Glutamatergic neuron (in vitro differentiated cells): Measurements from ENCODE around the gene VPS16. TPM values are rescaled to one million over a fixed set of nuclear protein-coding genes. Genes with fewer than 3 reads are reported as not detected.

Experiments
- DNase-seq: peaks from one replicate; pipeline ENCODE4 v3.0.0; 2022
- H3K27ac Mint-ChIP-seq: one replicate; pipeline ENCODE4 v1.8.0; 2020; ENCODE audit warnings: mild to moderate bottlenecking, mixed read lengths, inconsistent platforms; ENCODE audit not compliant: unreplicated experiment
- H3K27me3 Mint-ChIP-seq: one replicate; pipeline ENCODE4 v1.8.0; 2020; ENCODE audit warnings: mild to moderate bottlenecking, moderate library complexity, mixed read lengths, inconsistent platforms; ENCODE audit not compliant: unreplicated experiment
- H3K36me3 Mint-ChIP-seq: one replicate; pipeline ENCODE4 v1.8.0; 2020; ENCODE audit warnings: mild to moderate bottlenecking, mixed read lengths, inconsistent platforms; ENCODE audit not compliant: unreplicated experiment
- H3K4me1 Mint-ChIP-seq: one replicate; pipeline ENCODE4 v1.8.0; 2020; ENCODE audit warnings: mild to moderate bottlenecking, low read depth, mixed read lengths, inconsistent platforms; ENCODE audit not compliant: unreplicated experiment
- H3K4me3 Mint-ChIP-seq: one replicate; pipeline ENCODE4 v1.8.0; 2020; ENCODE audit warnings: mild to moderate bottlenecking, mixed read lengths, inconsistent platforms; ENCODE audit not compliant: unreplicated experiment
- H3K9me3 Mint-ChIP-seq: one replicate; pipeline ENCODE4 v1.8.0; 2020; ENCODE audit warnings: mild to moderate bottlenecking, moderate library complexity, mixed read lengths, inconsistent platforms; ENCODE audit not compliant: unreplicated experiment
- CTCF ChIP-seq: fragments of 200-600 bp; sonication (generic); IDR thresholded peaks from one replicate; pipeline ENCODE4 v1.5.0; 2021; ENCODE audit not compliant: partially characterized antibody, unreplicated experiment
- total RNA-seq: library from RNA; stranded (reverse); fragmentation: NEBNext Ultra II Directional; extraction: Animal tissue kit (Norgen Biotek cat#: 25700); gene quantifications from one replicate; pipeline ENCODE4 v1.2.1, GENCODE V29; 2021; ENCODE audit not compliant: unreplicated experiment

The VPS16 gene
- total RNA-seq, 1 donor from 2014 or later: 46.3 TPM

GRCh38 chr20:2820084-2820895 is 20.3 kb upstream of the VPS16 start:
- peaks cover 16% of the 10 kb centered on the region for H3K27me3 Mint-ChIP-seq
- peaks cover 5% of the 10 kb centered on the region for H3K36me3 Mint-ChIP-seq
- H3K4me3 Mint-ChIP-seq: peak overlapping the region; percentile 60
- H3K9me3 Mint-ChIP-seq: peaks cover 9% of the 10 kb centered on the region
- no peak for DNase-seq
- H3K4me1 Mint-ChIP-seq: peaks cover 3% of the 10 kb centered on the region
- no peak overlapping the region for H3K27ac Mint-ChIP-seq
- TF ChIP-seq CTCF: no peak

- Mint-ChIP-seq H3K9me3 (peaks cover 5% of the 10 kb centered on the region), H3K4me3 (no peak overlapping the region), H3K27me3 (peaks cover 16% of the 10 kb centered on the region), H3K36me3 (peaks cover 5% of the 10 kb centered on the region), H3K27ac (no peak overlapping the region), H3K4me1 (peaks cover 3% of the 10 kb centered on the region)
- no peak for TF ChIP-seq CTCF
- no peak for DNase-seq
These were observed 19.4 kb upstream of the VPS16 start for GRCh38 chr20:2820896-2821869.

DNA sequence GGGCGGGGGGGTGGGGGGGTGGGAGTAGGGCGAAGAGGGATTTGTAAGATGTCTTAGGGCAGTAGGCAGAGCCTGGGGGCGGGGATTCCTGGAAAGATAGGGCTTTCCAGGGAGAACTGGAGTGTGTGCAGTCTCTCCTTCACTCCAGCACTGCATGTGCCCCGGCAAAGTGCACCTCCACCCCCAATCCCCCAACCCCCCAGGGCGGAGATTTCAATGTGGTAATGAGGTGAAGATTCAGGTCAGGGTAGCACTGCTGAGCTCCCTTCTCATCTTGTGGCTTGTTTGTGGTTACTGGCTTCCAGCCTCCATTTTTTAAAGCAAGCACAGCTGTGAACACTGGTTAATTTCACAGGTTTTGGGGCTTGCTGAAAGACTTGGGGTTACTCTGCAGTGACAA is 18.5 kb upstream of the VPS16 start:
- Mint-ChIP-seq H3K9me3 (peaks cover 5% of the 10 kb centered on the region), H3K36me3 (peaks cover 5% of the 10 kb centered on the region), H3K27ac (no peak overlapping the region), H3K4me1 (peaks cover 3% of the 10 kb centered on the region), H3K4me3 (no peak overlapping the region), H3K27me3 (peaks cover 16% of the 10 kb centered on the region)
- DNase-seq: no peak
- no peak for TF ChIP-seq CTCF

GRCh38 chr20:2825761-2826160 is 14.8 kb upstream of the VPS16 start:
- no peaks in the 10 kb centered on the region for H3K4me1 Mint-ChIP-seq
- peaks cover 6% of the 10 kb centered on the region for H3K27me3 Mint-ChIP-seq
- H3K27ac Mint-ChIP-seq: no peak overlapping the region
- H3K36me3 Mint-ChIP-seq: no peaks in the 10 kb centered on the region
- H3K4me3 Mint-ChIP-seq: no peak overlapping the region
- peaks cover 3% of the 10 kb centered on the region for H3K9me3 Mint-ChIP-seq
- no peak for TF ChIP-seq CTCF
- DNase-seq: no peak
